ENCODE results near the gene SCN2A.
"Not testable (repeated sequence)": the region's sequence is repeated elsewhere in the genome, so short reads cannot be mapped to it uniquely, and the experiment has no call there.

SCN2A gene

DNA sequence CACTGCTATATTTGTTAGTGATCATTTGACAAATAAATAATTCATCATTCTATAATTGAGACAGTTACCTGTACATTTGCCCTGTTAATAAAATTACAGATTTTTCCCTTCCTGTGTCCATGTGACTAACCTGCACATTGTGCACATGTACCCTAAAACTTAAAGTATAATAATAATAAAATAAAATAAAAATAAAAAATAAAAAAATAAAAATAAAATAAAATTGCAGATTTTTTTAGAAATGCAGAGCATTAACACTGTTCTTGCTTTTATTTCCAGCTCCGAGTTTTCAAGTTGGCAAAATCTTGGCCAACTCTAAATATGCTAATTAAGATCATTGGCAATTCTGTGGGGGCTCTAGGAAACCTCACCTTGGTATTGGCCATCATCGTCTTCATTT lies 105.1 kb downstream of the SCN2A start:
- not testable (repeated sequence) for H3K9me3 ChIP-seq (ENCODE audit: insufficient read depth, low read depth, low read length); H3K9ac ChIP-seq (ENCODE audit: low read depth, low read length); H3K4me1 ChIP-seq (ENCODE audit: insufficient read depth, low read length); H3K27me3 ChIP-seq (ENCODE audit: insufficient read depth, low read length); H3K27ac ChIP-seq (ENCODE audit: low read depth, low read length); H3K4me3 ChIP-seq (ENCODE audit: low read length); H3K36me3 ChIP-seq (ENCODE audit: insufficient read depth, low read length)
- 96% methylated on average over 2 of the region's 2 CpGs for WGBS

DNA sequence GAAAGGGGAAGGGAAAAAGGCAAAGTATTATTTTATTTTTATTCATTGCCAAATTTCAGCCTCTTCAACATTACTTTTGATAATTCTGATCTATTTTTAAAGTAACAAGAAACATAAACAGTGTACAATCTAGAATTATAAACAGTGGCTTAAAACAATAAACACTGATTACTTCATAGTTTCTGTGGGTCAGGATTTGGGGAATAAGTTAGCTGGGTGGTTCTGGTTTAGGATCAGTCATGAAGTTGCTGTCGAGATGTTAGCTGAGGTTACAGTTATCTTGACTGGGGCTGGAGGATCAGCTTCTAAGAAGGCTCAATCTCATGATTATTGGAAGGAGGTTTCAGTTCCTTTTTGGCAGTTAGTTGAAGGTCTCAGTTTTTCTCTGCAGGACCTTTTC lies 109.2 kb downstream of the SCN2A start:
- 90% methylated on average over 1 of the region's 1 CpG for WGBS
- Histone ChIP-seq H3K27me3 (ENCODE audit: insufficient read depth, low read length) (no peaks in the 10 kb centered on the region), H3K9me3 (ENCODE audit: insufficient read depth, low read depth, low read length) (no peaks in the 10 kb centered on the region), H3K36me3 (ENCODE audit: insufficient read depth, low read length) (no peaks in the 10 kb centered on the region), H3K27ac (ENCODE audit: low read depth, low read length) (no peak overlapping the region), H3K4me1 (ENCODE audit: insufficient read depth, low read length) (no peaks in the 10 kb centered on the region), H3K4me3 (ENCODE audit: low read length) (no peak overlapping the region), H3K9ac (ENCODE audit: low read depth, low read length) (no peak overlapping the region)

DNA sequence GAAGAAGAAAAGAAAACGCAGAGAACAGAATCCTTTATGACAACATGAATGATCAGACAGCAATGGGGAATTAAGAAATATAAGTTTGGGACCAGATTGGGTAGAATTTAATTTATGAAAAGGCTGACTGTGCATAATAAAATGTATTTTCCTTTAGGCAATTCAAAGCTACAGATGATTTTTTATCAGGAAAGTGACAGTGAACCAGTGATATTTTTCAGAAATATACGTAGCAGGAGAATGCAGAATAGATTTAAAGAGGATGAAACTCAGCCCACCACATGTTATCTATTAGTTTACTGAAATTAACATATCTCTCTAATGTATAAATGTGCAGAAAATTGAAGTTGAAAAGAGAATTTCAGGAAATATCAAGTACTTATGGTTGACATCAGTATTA lies 110.0 kb downstream of the SCN2A start:
- no peaks in the 10 kb centered on the region for H3K36me3 ChIP-seq (ENCODE audit: insufficient read depth, low read length)
- H3K9ac ChIP-seq (ENCODE audit: low read depth, low read length), result no peak overlapping the region
- 100% methylated on average over 2 of the region's 2 CpGs for WGBS
- H3K4me3 ChIP-seq (ENCODE audit: low read length), result no peak overlapping the region
- no peaks in the 10 kb centered on the region for H3K9me3 ChIP-seq (ENCODE audit: insufficient read depth, low read depth, low read length)
- no peaks in the 10 kb centered on the region for H3K4me1 ChIP-seq (ENCODE audit: insufficient read depth, low read length)
- no peaks in the 10 kb centered on the region for H3K27me3 ChIP-seq (ENCODE audit: insufficient read depth, low read length)
- H3K27ac ChIP-seq (ENCODE audit: low read depth, low read length), result no peak overlapping the region

DNA sequence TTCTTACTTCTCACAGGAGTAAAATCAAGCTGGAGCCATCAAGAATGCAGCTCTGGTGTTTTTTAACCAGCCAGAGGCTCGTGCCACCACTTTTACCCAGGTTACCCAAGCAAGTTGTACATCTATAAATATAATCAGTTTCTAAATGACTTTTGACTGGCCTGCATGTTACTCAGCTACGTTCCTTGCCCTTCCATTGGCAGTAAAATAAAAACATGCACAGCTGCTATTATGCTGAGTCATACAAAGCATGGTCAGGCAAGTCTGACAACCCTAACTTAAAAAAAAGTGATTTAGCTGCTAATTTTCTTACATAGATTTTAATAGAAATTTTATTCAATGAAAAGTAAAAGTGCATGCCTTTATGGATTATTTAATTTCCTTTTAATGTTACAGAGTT lies 118.5 kb downstream of the SCN2A start:
- 88% methylated on average over 2 of the region's 2 CpGs for WGBS
- Histone ChIP-seq H3K9me3 (ENCODE audit: insufficient read depth, low read depth, low read length) (no peaks in the 10 kb centered on the region), H3K27ac (ENCODE audit: low read depth, low read length) (no peak overlapping the region; the same call in 1 of the 2 replicates), H3K36me3 (ENCODE audit: insufficient read depth, low read length) (no peaks in the 10 kb centered on the region), H3K4me3 (ENCODE audit: low read length) (no peak overlapping the region), H3K9ac (ENCODE audit: low read depth, low read length) (no peak overlapping the region), H3K4me1 (ENCODE audit: insufficient read depth, low read length) (peaks cover 15% of the 10 kb centered on the region), H3K27me3 (ENCODE audit: insufficient read depth, low read length) (no peaks in the 10 kb centered on the region)

DNA sequence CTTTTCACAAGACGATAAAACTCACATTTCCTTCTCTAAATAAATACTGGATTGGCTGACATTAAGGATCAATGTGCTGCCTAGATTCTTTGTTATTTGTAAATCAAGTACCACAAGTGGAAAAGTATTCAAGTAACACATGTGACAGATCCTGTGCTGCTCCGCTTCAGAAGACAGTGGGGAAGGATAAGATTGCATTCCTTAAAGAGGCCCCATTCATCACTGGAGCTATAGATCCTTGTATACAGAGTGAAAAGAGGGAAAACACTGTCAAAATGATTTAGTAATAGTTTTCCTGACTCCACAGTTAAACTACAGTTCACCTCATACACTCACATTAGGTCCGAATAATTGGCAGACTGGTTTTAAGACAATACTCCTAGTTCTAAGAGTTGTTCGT lies 122.3 kb downstream of the SCN2A start:
- WGBS, result 92% methylated on average over 3 of the region's 4 CpGs
- H3K36me3 ChIP-seq (ENCODE audit: insufficient read depth, low read length), result no peaks in the 10 kb centered on the region
- no peak overlapping the region for H3K9ac ChIP-seq (ENCODE audit: low read depth, low read length)
- no peak overlapping the region for H3K4me3 ChIP-seq (ENCODE audit: low read length)
- H3K9me3 ChIP-seq (ENCODE audit: insufficient read depth, low read depth, low read length), result no peaks in the 10 kb centered on the region
- no peak overlapping the region for H3K27ac ChIP-seq (ENCODE audit: low read depth, low read length)
- no peaks in the 10 kb centered on the region for H3K27me3 ChIP-seq (ENCODE audit: insufficient read depth, low read length)
- H3K4me1 ChIP-seq (ENCODE audit: insufficient read depth, low read length), result peaks cover 15% of the 10 kb centered on the region

DNA sequence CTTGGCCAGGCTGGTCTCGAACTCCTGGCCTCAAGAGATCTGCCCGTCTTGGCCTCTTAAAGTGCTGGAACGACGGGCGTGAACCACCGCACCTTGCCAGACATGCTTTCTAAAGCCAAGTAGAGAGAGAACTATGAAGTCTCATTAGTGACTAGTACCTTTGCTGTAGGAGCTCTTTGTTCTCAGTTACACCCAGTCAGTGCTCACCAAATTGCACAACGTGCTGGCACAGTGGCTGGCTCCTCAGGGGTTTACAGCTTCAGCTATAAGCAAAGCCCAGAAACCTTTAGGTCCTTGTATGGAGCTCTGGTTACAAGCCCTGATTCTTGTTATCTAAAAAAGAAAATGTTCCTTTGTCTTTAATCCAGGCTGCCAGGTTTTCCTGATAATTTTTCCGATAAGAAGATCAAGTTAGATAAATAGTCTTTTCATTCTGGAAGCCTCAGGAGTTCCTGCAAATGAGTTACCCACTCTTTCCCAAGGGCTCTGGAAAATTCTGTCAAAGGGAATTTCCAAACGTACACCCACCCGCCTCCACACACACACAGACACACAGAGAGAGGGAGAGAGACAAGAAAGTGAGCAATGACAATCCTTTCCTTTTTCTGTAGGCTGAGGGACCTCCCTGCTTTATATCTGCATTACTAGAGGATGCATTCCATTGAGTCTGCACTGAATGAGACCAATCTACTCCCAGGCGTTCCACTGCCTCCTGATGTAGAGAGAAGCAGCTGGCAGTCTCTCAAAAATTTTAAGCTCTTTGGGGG lies 130.1 kb downstream of the SCN2A start:
- Histone ChIP-seq H3K36me3 (ENCODE audit: insufficient read depth, low read length) (no peaks in the 10 kb centered on the region), H3K27ac (ENCODE audit: low read depth, low read length) (peak overlapping the region; percentile 29; the same call in 1 of the 2 replicates), H3K9ac (ENCODE audit: low read depth, low read length) (no peak overlapping the region), H3K27me3 (ENCODE audit: insufficient read depth, low read length) (no peaks in the 10 kb centered on the region), H3K4me1 (ENCODE audit: insufficient read depth, low read length) (peaks cover 47% of the 10 kb centered on the region), H3K9me3 (ENCODE audit: insufficient read depth, low read depth, low read length) (no peaks in the 10 kb centered on the region), H3K4me3 (ENCODE audit: low read length) (no peak overlapping the region)
- WGBS, result 75% methylated on average over 11 of the region's 11 CpGs

DNA sequence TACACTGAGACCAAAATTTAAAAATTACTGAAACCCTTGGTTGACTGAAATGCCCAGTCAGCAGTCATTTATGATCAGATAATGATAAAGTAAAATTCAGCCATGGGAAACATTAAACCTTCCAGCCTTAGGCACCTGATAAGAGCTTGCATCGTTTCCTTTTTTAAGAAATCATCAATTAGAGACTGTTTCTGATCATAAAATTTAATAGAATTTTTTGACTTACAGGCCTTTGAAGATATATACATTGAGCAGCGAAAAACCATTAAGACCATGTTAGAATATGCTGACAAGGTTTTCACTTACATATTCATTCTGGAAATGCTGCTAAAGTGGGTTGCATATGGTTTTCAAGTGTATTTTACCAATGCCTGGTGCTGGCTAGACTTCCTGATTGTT lies 130.7 kb downstream of the SCN2A start:
- WGBS, result 93% methylated on average over 2 of the region's 2 CpGs
- H3K36me3 ChIP-seq (ENCODE audit: insufficient read depth, low read length), result no peaks in the 10 kb centered on the region
- no peak overlapping the region for H3K4me3 ChIP-seq (ENCODE audit: low read length)
- no peaks in the 10 kb centered on the region for H3K27me3 ChIP-seq (ENCODE audit: insufficient read depth, low read length)
- no peaks in the 10 kb centered on the region for H3K9me3 ChIP-seq (ENCODE audit: insufficient read depth, low read depth, low read length)
- peak overlapping the region; percentile 10; the same call in 1 of the 2 replicates for H3K27ac ChIP-seq (ENCODE audit: low read depth, low read length)
- H3K9ac ChIP-seq (ENCODE audit: low read depth, low read length), result no peak overlapping the region
- peaks cover 47% of the 10 kb centered on the region for H3K4me1 ChIP-seq (ENCODE audit: insufficient read depth, low read length)

DNA sequence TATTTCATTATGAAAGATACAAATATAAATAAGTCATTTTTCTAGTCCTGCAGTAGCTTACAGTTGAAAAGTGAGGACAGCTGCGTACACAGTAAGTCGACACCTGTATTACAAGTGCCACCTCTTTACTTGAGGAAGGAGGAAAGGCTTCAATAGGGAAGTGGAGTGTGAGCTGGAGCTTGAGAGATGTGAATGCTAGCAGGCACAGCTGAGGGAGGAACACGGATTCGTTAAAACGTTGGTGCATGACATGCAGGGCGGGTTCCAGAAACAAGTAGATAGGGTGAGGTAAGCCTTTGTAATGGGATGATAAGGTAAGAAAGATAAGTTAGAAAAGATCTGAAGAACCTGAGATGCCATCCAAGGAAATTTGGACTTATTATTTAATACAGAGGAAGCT lies 132.1 kb downstream of the SCN2A start:
- Histone ChIP-seq H3K27ac (ENCODE audit: low read depth, low read length) (no peak overlapping the region), H3K36me3 (ENCODE audit: insufficient read depth, low read length) (no peaks in the 10 kb centered on the region), H3K9ac (ENCODE audit: low read depth, low read length) (no peak overlapping the region), H3K4me3 (ENCODE audit: low read length) (no peak overlapping the region), H3K27me3 (ENCODE audit: insufficient read depth, low read length) (no peaks in the 10 kb centered on the region), H3K4me1 (ENCODE audit: insufficient read depth, low read length) (peaks cover 47% of the 10 kb centered on the region), H3K9me3 (ENCODE audit: insufficient read depth, low read depth, low read length) (no peaks in the 10 kb centered on the region)
- WGBS, result 69% methylated on average over 6 of the region's 6 CpGs

DNA sequence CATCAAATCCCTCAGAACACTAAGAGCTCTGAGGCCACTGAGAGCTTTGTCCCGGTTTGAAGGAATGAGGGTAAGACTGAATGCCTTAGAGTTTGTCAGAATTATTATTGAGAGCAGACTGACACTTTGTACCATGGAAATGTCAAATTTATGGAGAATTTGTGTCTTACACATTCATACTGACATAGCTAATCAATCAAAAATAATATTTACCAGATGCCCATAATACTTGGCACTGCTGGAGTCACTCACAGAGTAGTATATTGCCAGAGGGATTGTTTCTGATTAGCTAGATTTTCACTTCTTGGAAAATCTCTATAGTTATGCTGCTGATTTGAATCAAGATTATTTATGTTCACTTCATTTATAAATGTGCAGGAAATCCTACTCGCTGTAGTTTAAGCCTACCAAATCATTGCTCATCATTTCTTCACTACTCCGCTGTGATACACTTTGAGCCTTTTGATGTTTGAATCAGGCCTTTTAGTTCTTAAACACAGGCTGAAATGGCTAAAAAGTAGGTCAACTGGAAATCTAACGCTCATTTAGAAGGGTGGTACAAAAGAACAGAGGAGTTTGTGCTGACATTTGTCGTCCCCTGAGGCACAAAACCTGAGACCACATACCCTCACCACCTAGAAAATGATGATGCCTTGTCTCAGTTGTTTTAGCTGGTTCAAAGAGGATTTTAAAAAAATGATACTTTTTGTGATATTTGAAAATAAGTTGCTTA lies 134.2 kb downstream of the SCN2A start:
- Histone ChIP-seq H3K27ac (ENCODE audit: low read depth, low read length) (peak overlapping the region; percentile 11; the same call in 1 of the 2 replicates), H3K9ac (ENCODE audit: low read depth, low read length) (no peak overlapping the region), H3K9me3 (ENCODE audit: insufficient read depth, low read depth, low read length) (no peaks in the 10 kb centered on the region), H3K36me3 (ENCODE audit: insufficient read depth, low read length) (no peaks in the 10 kb centered on the region), H3K27me3 (ENCODE audit: insufficient read depth, low read length) (no peaks in the 10 kb centered on the region), H3K4me1 (ENCODE audit: insufficient read depth, low read length) (peaks cover 47% of the 10 kb centered on the region), H3K4me3 (ENCODE audit: low read length) (no peak overlapping the region)
- 74% methylated on average over 4 of the region's 5 CpGs for WGBS

DNA sequence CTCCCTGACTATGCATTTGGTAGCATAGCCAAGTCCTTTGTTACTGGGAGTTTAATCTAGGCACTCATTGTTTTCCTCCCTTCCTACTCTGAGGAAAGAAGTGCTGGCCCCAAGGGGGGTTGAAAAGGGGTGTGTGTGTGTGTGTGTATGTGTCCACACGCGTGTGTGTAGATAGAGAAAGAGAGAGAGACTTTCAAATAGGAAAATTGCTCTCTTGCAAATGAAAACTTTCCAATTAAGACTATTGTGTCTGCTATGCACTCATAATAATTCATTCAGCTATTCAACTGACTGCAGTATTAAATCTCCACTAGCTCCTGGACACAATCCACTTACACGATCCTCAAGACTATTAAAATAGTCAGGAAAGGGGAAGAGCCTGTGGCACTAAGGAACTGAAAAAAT lies 137.4 kb downstream of the SCN2A start:
- no peak overlapping the region for H3K27ac ChIP-seq (ENCODE audit: low read depth, low read length)
- no peaks in the 10 kb centered on the region for H3K9me3 ChIP-seq (ENCODE audit: insufficient read depth, low read depth, low read length)
- no peaks in the 10 kb centered on the region for H3K36me3 ChIP-seq (ENCODE audit: insufficient read depth, low read length)
- no peak overlapping the region for H3K9ac ChIP-seq (ENCODE audit: low read depth, low read length)
- H3K4me1 ChIP-seq (ENCODE audit: insufficient read depth, low read length), result peaks cover 25% of the 10 kb centered on the region
- no peak overlapping the region for H3K4me3 ChIP-seq (ENCODE audit: low read length)
- H3K27me3 ChIP-seq (ENCODE audit: insufficient read depth, low read length), result no peaks in the 10 kb centered on the region
- WGBS, result 74% methylated on average over 3 of the region's 3 CpGs

DNA sequence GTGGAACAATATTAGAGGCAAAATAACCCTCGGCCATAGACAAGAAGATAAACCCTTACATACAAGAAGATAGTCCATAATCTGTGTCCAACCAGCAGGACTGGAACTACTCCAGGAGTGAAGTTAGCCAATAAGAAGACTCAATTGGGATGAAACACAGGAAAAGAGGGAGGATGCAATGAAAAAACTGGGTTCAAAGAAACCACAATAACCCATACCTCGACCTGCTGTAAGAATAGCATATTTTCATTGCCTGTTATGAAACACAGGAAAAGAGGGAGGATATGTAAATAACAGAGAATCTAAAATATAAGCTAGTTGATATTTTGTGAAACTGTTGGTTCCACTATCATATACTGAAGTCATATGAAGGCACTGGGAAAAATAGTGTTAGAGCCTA lies 143.1 kb downstream of the SCN2A start:
- Histone ChIP-seq H3K4me3 (ENCODE audit: low read length) (no peak overlapping the region), H3K4me1 (ENCODE audit: insufficient read depth, low read length) (no peaks in the 10 kb centered on the region), H3K9ac (ENCODE audit: low read depth, low read length) (no peak overlapping the region), H3K36me3 (ENCODE audit: insufficient read depth, low read length) (no peaks in the 10 kb centered on the region), H3K27ac (ENCODE audit: low read depth, low read length) (no peak overlapping the region), H3K27me3 (ENCODE audit: insufficient read depth, low read length) (no peaks in the 10 kb centered on the region), H3K9me3 (ENCODE audit: insufficient read depth, low read depth, low read length) (no peaks in the 10 kb centered on the region)
- no CpG with 5 or more reads among the region's 2 CpGs for WGBS
